Measurements from ENCODE around the gene DBNDD2. TPM values are rescaled to one million over a fixed set of nuclear protein-coding genes. Genes with fewer than 3 reads are reported as not detected.

DBNDD2 gene
- total RNA-seq, 2 experiments from 2014 or later, result 13.2 to 15.7 TPM

- no peaks in the 10 kb centered on the region for H3K9me3 ChIP-seq (ENCODE audit: control insufficient read depth in 1 of 2, insufficient read depth in 1 of 2, low read length in 2 of 2)
- ATAC-seq (ENCODE audit: poor library complexity) (no peak), DNase-seq (no peak)
- peaks cover 13% of the 10 kb centered on the region for H3K36me3 Mint-ChIP-seq (ENCODE audit: low read depth)
- no peak overlapping the region for H3K4me3 ChIP-seq (ENCODE audit: low read length)
- H3K4me1 ChIP-seq (ENCODE audit: insufficient read depth, low read length), result peaks cover 28% of the 10 kb centered on the region
- H3K9me3 Mint-ChIP-seq, result no peaks in the 10 kb centered on the region
- H3K4me3 Mint-ChIP-seq, result no peak overlapping the region
- H3K4me1 Mint-ChIP-seq (ENCODE audit: low read depth), result peaks cover 37% of the 10 kb centered on the region
- ChIA-PET POLR2A (interaction anchor here (3.5 to 4.1 kb wide), 3 partner anchors 11 to 62 kb away, joined by 49 to 184 read pairs (median 89); partner anchors contain the start of genes DBNDD2 and SYS1), CTCF (interaction anchor here (1.3 to 9.5 kb wide), 6 partner anchors 12 to 562 kb away, joined by 3 to 132 read pairs (median 31); partner anchors contain the start of genes PIGT and SYS1)
- H3K27me3 ChIP-seq (ENCODE audit: control insufficient read depth in 1 of 2, insufficient read depth in 2 of 2, low read length in 2 of 2), result no peaks in the 10 kb centered on the region
- H3K27ac ChIP-seq (ENCODE audit: low read depth in 1 of 2, low read length in 2 of 2), result no peak overlapping the region
- H3K27ac Mint-ChIP-seq, result peak overlapping the region; percentile 96
- intact Hi-C loops (cut with DNase I, micrococcal nuclease), result loop anchor here in 1 of 2 experiments (1.0 to 5.0 kb wide), 3 partner anchors 36 to 482 kb away; partner anchors contain the start of genes ACOT8 and ZSWIM3
- no peak for TF ChIP-seq CTCF (IDR thresholded peaks at IDR 0.05)
- H3K27me3 Mint-ChIP-seq, result no peaks in the 10 kb centered on the region
- H3K36me3 ChIP-seq (ENCODE audit: insufficient read depth, low read length), result no peaks in the 10 kb centered on the region
These were observed 33.1 kb upstream of the DBNDD2 start for GRCh38 chr20:45374966-45375365.

GRCh38 chr20:45377269-45377668, 30.8 kb upstream of the DBNDD2 start:
- no peaks in the 10 kb centered on the region for H3K9me3 ChIP-seq (ENCODE audit: control insufficient read depth in 1 of 2, insufficient read depth in 1 of 2, low read length in 2 of 2)
- no peak overlapping the region for H3K4me3 ChIP-seq (ENCODE audit: low read length)
- ATAC-seq (ENCODE audit: poor library complexity), result no peak
- no peak overlapping the region for H3K27ac ChIP-seq (ENCODE audit: low read depth in 1 of 2, low read length in 2 of 2)
- ChIA-PET CTCF (interaction anchor here (9.5 kb wide), 1 partner anchor 60 kb away, joined by 132 read pairs; no protein-coding TSS in a partner anchor), POLR2A (interaction anchor here (1.1 kb wide), 1 partner anchor 38 kb away, joined by 4 read pairs; the partner anchor contains the start of gene PIGT)
- Mint-ChIP-seq H3K4me3 (no peak overlapping the region), H3K9me3 (no peaks in the 10 kb centered on the region), H3K27ac (no peak overlapping the region), H3K4me1 (ENCODE audit: low read depth) (peaks cover 19% of the 10 kb centered on the region), H3K27me3 (no peaks in the 10 kb centered on the region), H3K36me3 (ENCODE audit: low read depth) (peaks cover 24% of the 10 kb centered on the region)
- peaks cover 6% of the 10 kb centered on the region for H3K36me3 ChIP-seq (ENCODE audit: insufficient read depth, low read length)
- intact Hi-C loops (cut with DNase I, micrococcal nuclease), result no loop called here
- no peak for TF ChIP-seq CTCF (IDR thresholded peaks at IDR 0.05)
- no peaks in the 10 kb centered on the region for H3K27me3 ChIP-seq (ENCODE audit: control insufficient read depth in 1 of 2, insufficient read depth in 2 of 2, low read length in 2 of 2)
- DNase-seq, result no peak
- peaks cover 21% of the 10 kb centered on the region for H3K4me1 ChIP-seq (ENCODE audit: insufficient read depth, low read length)

GRCh38 chr20:45378191-45378590, 29.9 kb upstream of the DBNDD2 start, which contains the start of gene TP53TG5:
Gene TP53TG5, minus strand, starts transcription at chr20:45378325. Its CDS starts 89 bp downstream, at chr20:45378236.
- H3K36me3 ChIP-seq (ENCODE audit: insufficient read depth, low read length), result peaks cover 6% of the 10 kb centered on the region
- no peaks in the 10 kb centered on the region for H3K9me3 ChIP-seq (ENCODE audit: control insufficient read depth in 1 of 2, insufficient read depth in 1 of 2, low read length in 2 of 2)
- Mint-ChIP-seq H3K27me3 (no peaks in the 10 kb centered on the region), H3K27ac (no peak within 1 kb of the TSS), H3K9me3 (no peaks in the 10 kb centered on the region), H3K4me3 (no peak within 1 kb of the TSS), H3K36me3 (ENCODE audit: low read depth) (peaks cover 24% of the 10 kb centered on the region), H3K4me1 (ENCODE audit: low read depth) (peaks cover 13% of the 10 kb centered on the region)
- peaks cover 11% of the 10 kb centered on the region for H3K4me1 ChIP-seq (ENCODE audit: insufficient read depth, low read length)
- DNase-seq (no peak), ATAC-seq (ENCODE audit: poor library complexity) (no peak)
- H3K27me3 ChIP-seq (ENCODE audit: control insufficient read depth in 1 of 2, insufficient read depth in 2 of 2, low read length in 2 of 2), result no peaks in the 10 kb centered on the region
- no peak within 1 kb of the TSS for H3K27ac ChIP-seq (ENCODE audit: low read depth in 1 of 2, low read length in 2 of 2)
- H3K4me3 ChIP-seq (ENCODE audit: low read length), result no peak within 1 kb of the TSS
- ChIA-PET CTCF (interaction anchor here (9.5 kb wide), 1 partner anchor 59 kb away, joined by 132 read pairs; no protein-coding TSS in a partner anchor), POLR2A (no interaction called here)
- no peak for TF ChIP-seq CTCF (IDR thresholded peaks at IDR 0.05)
- intact Hi-C loops (cut with DNase I, micrococcal nuclease), result no loop called here

Measured in CD4-positive, alpha-beta T cell (primary cell).